Liver (tissue), 9 donors: ENCODE data around the gene IPPK. TPM values are rescaled to one million over a fixed set of nuclear protein-coding genes. Genes with fewer than 3 reads are reported as not detected.

Source experiments
- DNase-seq: peaks from one replicate; pipeline ENCODE4 v3.0.0-alpha.2; 2017; ENCODE audit warnings: low spot score
- H3K27ac ChIP-seq, 2 donors: one replicate each; pipeline ENCODE4 v1.7.0; 2013; ENCODE audit warnings: inconsistent platforms in 2 of 2, low read length in 2 of 2, control low read depth in 1 of 2, low read depth in 1 of 2, mild to moderate bottlenecking in 1 of 2
- H3K27me3 ChIP-seq, 4 donors: one replicate each; pipeline versions ENCODE4 v1.6.1 to v1.7.0; 2013; ENCODE audit warnings: low read length in 3 of 4, inconsistent platforms in 1 of 4, mild to moderate bottlenecking in 1 of 4, moderate library complexity in 1 of 4; ENCODE audit not compliant: control insufficient read depth in 4 of 4, insufficient read depth in 4 of 4
- H3K36me3 ChIP-seq, 4 donors: one replicate each; pipeline versions ENCODE4 v1.6.1 to v1.7.0; 2013; ENCODE audit warnings: low read length in 3 of 4, mild to moderate bottlenecking in 3 of 4, low read depth in 1 of 4, moderate library complexity in 1 of 4; ENCODE audit not compliant: control insufficient read depth in 4 of 4, insufficient read depth in 3 of 4
- H3K4me1 ChIP-seq, 4 donors: one replicate each; pipeline versions ENCODE4 v1.6.1 to v1.7.0; 2013; ENCODE audit warnings: low read length in 3 of 4, mild to moderate bottlenecking in 3 of 4, moderate library complexity in 1 of 4; ENCODE audit not compliant: control insufficient read depth in 4 of 4, insufficient read depth in 4 of 4
- H3K4me3 ChIP-seq, 3 donors: one replicate each; pipeline versions ENCODE4 v1.6.1 to v1.7.0; 2013; ENCODE audit warnings: low read length in 3 of 3, control low read depth in 1 of 3, low read depth in 1 of 3, mild to moderate bottlenecking in 1 of 3
- H3K9ac ChIP-seq, 2 donors: one replicate each; pipeline ENCODE4 v1.7.0; 2013; ENCODE audit warnings: low read length in 2 of 2, mild to moderate bottlenecking in 2 of 2, moderate library complexity in 2 of 2, control low read depth in 1 of 2, low read depth in 1 of 2
- H3K9me3 ChIP-seq, 4 donors: one replicate each; pipeline versions ENCODE4 v1.6.1 to v1.7.0; 2013; ENCODE audit warnings: low read length in 3 of 4; ENCODE audit not compliant: control insufficient read depth in 4 of 4
- ATF3 ChIP-seq: IDR thresholded peaks from 2 replicates; pipeline ENCODE4 v1.6.1; 2016; ENCODE audit warnings: antibody characterized with exemption
- EGR1 ChIP-seq, 2 donors: IDR thresholded peaks; 2 replicates each; pipeline ENCODE4 v1.6.1; 2016 to 2018; ENCODE audit warnings: antibody characterized with exemption in 2 of 2, low read depth in 2 of 2
- FOXA1 ChIP-seq: IDR thresholded peaks from 2 replicates; pipeline ENCODE4 v1.6.1; 2016; ENCODE audit warnings: antibody characterized with exemption
- GABPA ChIP-seq, 2 donors: IDR thresholded peaks in 1 of 2; conservative IDR thresholded peaks in 1 of 2; 2 replicates each; pipeline ENCODE4 v1.6.1; 2016; ENCODE audit warnings: antibody characterized with exemption in 2 of 2, mild to moderate bottlenecking in 1 of 2, moderate library complexity in 1 of 2
- HNF4A ChIP-seq, 2 donors: conservative IDR thresholded peaks; 2 replicates each; pipeline ENCODE4 v1.6.1; 2016; ENCODE audit warnings: antibody characterized with exemption in 2 of 2, mild to moderate bottlenecking in 2 of 2
- HNF4G ChIP-seq: IDR thresholded peaks from 2 replicates; pipeline ENCODE4 v1.6.1; 2016; ENCODE audit warnings: antibody characterized with exemption
- JUND ChIP-seq, 2 donors: IDR thresholded peaks; 2 replicates each; pipeline ENCODE4 v1.6.1; 2016; ENCODE audit warnings: antibody characterized with exemption in 2 of 2
- MAX ChIP-seq: IDR thresholded peaks from 2 replicates; pipeline ENCODE4 v1.6.1; 2016; ENCODE audit warnings: antibody characterized with exemption
- NR2F2 ChIP-seq: IDR thresholded peaks from 2 replicates; pipeline ENCODE4 v1.6.1; 2016; ENCODE audit warnings: antibody characterized with exemption
- RAD21 ChIP-seq, 2 donors: IDR thresholded peaks; 2 replicates each; pipeline ENCODE4 v1.6.1; 2016; ENCODE audit warnings: antibody characterized with exemption in 2 of 2, mild to moderate bottlenecking in 2 of 2
- REST ChIP-seq: IDR thresholded peaks from 2 replicates; pipeline ENCODE4 v1.6.1; 2016; ENCODE audit warnings: antibody characterized with exemption, mild to moderate bottlenecking
- SP1 ChIP-seq: IDR thresholded peaks from 2 replicates; pipeline ENCODE4 v1.6.1; 2018; ENCODE audit warnings: antibody characterized with exemption, mild to moderate bottlenecking
- TAF1 ChIP-seq: conservative IDR thresholded peaks from 2 replicates; pipeline ENCODE4 v1.6.1; 2016; ENCODE audit warnings: antibody characterized with exemption, mild to moderate bottlenecking
- WGBS: extraction: QIAGEN DNeasy Blood & Tissue Kit; methylation state at CpG from one replicate; pipeline ENCODE4 v1.1.7; 2013; 5-methylcytosine and 5-hydroxymethylcytosine counted together
- polyA plus RNA-seq, 2 donors: library from polyadenylated mRNA; stranded (reverse) in 1 of 2; unstranded in 1 of 2; fragments of 200-250 nt in 1 of 2; fragments of >200 nt in 1 of 2; fragmentation: Nextera tagmentation in 1 of 2; extraction: Ambion mirVana in 1 of 2; gene quantifications; one replicate each; pipeline versions ENCODE4 v1.2.1 to v1.2.3, GENCODE V29; 2013 to 2015
- total RNA-seq, 2 donors: library from RNA; depleted of rRNA; stranded (reverse); fragments of >200 nt; gene quantifications; one replicate each; pipeline ENCODE4 v1.2.3, GENCODE V29; 2014
- TF ChIP-seq, protein P1 (sequence below): IDR thresholded peaks from 2 replicates; pipeline ENCODE4 v1.6.1; 2016; ENCODE audit warnings: antibody characterized with exemption
- TF ChIP-seq, protein P2 (sequence below): fragments of 150-350 bp; IDR thresholded peaks from 2 replicates; pipeline ENCODE4 v1.5.1; 2017; ENCODE audit warnings: improper control_type of control experiment, low read depth, low read length; ENCODE audit not compliant: missing input control
- donor health status: healthy.
- donor health status: healthy.
- donor health status: healthy.
- donor health status: healthy.
- donor health status: healthy.

IPPK gene
- total and polyA plus RNA-seq, 4 donors = 2.1 to 5.9 (median 3.6) TPM

DNA sequence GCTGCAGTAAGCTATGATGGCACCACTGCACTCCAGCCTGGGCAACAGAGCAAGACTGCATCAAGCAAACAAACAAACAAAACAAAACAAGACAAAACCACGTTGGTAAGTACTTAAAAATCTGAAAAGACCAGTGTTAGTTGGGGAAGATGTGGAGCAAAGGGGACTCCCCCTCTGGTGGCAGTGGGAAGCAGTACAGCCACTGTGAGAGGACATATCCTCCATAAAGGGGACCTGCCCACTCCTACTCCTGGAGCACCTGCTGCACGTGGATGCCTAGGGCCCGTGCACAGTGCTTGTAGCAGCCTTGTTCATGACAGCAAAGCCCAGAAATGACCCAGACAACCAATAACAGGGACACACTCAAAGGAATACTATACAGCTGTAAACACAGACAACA lies 17.0 kb upstream of the IPPK start:
- H3K27ac ChIP-seq = no peak overlapping the region
- no peaks in the 10 kb centered on the region for H3K27me3 ChIP-seq
- H3K4me3 ChIP-seq = no peak overlapping the region
- TF ChIP-seq FOXA1 (no peak), NR2F2 (no peak)
- 60% methylated on average over 3 of the region's 3 CpGs for WGBS
- DNase-seq = no peak
- peaks cover 0 to 5% (median 2%) of the 10 kb centered on the region in 4 donors for H3K9me3 ChIP-seq
- no peak overlapping the region for H3K9ac ChIP-seq
- no peaks in the 10 kb centered on the region for H3K4me1 ChIP-seq
- H3K36me3 ChIP-seq = no peaks in the 10 kb centered on the region

DNA sequence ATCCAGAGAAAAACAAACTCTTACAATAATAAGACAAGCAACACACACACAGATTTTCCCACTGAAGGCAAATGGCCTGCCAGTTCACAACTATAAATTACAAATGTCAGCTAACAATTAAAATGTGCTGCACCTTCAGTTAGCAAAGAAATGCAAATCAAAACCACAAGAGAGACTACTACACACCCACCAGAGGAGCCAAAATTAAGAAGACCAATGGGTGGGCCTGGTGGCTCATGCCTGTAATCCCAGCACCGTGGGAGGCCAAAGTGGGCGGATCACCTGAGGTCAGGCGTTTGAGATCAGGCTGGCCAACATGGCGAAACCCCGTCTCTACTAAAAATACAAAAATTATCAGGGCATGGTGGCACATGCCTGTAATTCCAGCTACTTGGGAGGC lies 15.1 kb upstream of the IPPK start:
- H3K4me3 ChIP-seq = no peak overlapping the region
- DNase-seq = no peak
- H3K27me3 ChIP-seq = no peaks in the 10 kb centered on the region
- no peak overlapping the region for H3K27ac ChIP-seq
- H3K9me3 ChIP-seq = no peaks in the 10 kb centered on the region
- WGBS = 90% methylated on average over 5 of the region's 5 CpGs
- no peaks in the 10 kb centered on the region for H3K36me3 ChIP-seq
- H3K4me1 ChIP-seq = no peaks in the 10 kb centered on the region
- TF ChIP-seq HNF4A (conservative IDR thresholded peaks at IDR 0.05) (no peak), RAD21 (IDR thresholded peaks at IDR 0.05) (no peak), HNF4G (no peak), MAX (no peak), SP1 (no peak), ATF3 (no peak), JUND (IDR thresholded peaks at IDR 0.05) (no peak)
- TF ChIP-seq, protein P1, sequence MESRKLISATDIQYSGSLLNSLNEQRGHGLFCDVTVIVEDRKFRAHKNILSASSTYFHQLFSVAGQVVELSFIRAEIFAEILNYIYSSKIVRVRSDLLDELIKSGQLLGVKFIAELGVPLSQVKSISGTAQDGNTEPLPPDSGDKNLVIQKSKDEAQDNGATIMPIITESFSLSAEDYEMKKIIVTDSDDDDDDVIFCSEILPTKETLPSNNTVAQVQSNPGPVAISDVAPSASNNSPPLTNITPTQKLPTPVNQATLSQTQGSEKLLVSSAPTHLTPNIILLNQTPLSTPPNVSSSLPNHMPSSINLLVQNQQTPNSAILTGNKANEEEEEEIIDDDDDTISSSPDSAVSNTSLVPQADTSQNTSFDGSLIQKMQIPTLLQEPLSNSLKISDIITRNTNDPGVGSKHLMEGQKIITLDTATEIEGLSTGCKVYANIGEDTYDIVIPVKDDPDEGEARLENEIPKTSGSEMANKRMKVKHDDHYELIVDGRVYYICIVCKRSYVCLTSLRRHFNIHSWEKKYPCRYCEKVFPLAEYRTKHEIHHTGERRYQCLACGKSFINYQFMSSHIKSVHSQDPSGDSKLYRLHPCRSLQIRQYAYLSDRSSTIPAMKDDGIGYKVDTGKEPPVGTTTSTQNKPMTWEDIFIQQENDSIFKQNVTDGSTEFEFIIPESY = no peak
- TF ChIP-seq, protein P2, sequence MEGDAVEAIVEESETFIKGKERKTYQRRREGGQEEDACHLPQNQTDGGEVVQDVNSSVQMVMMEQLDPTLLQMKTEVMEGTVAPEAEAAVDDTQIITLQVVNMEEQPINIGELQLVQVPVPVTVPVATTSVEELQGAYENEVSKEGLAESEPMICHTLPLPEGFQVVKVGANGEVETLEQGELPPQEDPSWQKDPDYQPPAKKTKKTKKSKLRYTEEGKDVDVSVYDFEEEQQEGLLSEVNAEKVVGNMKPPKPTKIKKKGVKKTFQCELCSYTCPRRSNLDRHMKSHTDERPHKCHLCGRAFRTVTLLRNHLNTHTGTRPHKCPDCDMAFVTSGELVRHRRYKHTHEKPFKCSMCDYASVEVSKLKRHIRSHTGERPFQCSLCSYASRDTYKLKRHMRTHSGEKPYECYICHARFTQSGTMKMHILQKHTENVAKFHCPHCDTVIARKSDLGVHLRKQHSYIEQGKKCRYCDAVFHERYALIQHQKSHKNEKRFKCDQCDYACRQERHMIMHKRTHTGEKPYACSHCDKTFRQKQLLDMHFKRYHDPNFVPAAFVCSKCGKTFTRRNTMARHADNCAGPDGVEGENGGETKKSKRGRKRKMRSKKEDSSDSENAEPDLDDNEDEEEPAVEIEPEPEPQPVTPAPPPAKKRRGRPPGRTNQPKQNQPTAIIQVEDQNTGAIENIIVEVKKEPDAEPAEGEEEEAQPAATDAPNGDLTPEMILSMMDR = no peak
- H3K9ac ChIP-seq = no peak overlapping the region

GRCh38 chr9:92682269-92682668 lies 12.3 kb upstream of the IPPK start:
- Histone ChIP-seq H3K27ac (no peak overlapping the region), H3K4me1 (no peaks in the 10 kb centered on the region), H3K36me3 (no peaks in the 10 kb centered on the region), H3K9me3 (no peaks in the 10 kb centered on the region), H3K4me3 (no peak overlapping the region), H3K9ac (no peak overlapping the region), H3K27me3 (no peaks in the 10 kb centered on the region)
- DNase-seq = no peak
- WGBS = 98% methylated on average over 8 of the region's 8 CpGs
- TF ChIP-seq, protein P2 = no peak
- TF ChIP-seq REST (no peak), SP1 (no peak), HNF4A (conservative IDR thresholded peaks at IDR 0.05) (no peak), MAX (no peak), RAD21 (IDR thresholded peaks at IDR 0.05) (no peak), EGR1 (IDR thresholded peaks at IDR 0.05; ENCODE audit: low read depth in 2 of 2) (no peak), GABPA (IDR thresholded peaks at IDR 0.05 in 1 of 2, conservative IDR thresholded peaks at IDR 0.05 in 1 of 2) (no peak), TAF1 (no peak)
- TF ChIP-seq, protein P1 = no peak
